ENCODE data around the gene RBCK1. TPM values are rescaled to one million over a fixed set of nuclear protein-coding genes. Genes with fewer than 3 reads are reported as not detected.

Gene RBCK1
- total RNA-seq, 1 experiment from 2014 or later, result 46.8 TPM

GRCh38 chr20:438571-439469 lies 30.7 kb downstream of the RBCK1 start:
- no peak overlapping the region for H3K56ac ChIP-seq (ENCODE audit: insufficient read length, low read depth, low read length)
- H4K20me1 ChIP-seq (ENCODE audit: control insufficient read depth, insufficient read depth, insufficient read length), result no peaks in the 10 kb centered on the region
- Mint-ChIP-seq H3K36me3 (ENCODE audit: insufficient read depth in 1 of 3, low read depth in 3 of 3) (peaks cover 35 to 82% (median 71%) of the 10 kb centered on the region in 3 experiments; a peak in 6 of 7 replicates), H3K4me1 (peaks cover 14 to 15% of the 10 kb centered on the region in 2 experiments), H3K27ac (no peak overlapping the region), H3K27me3 (ENCODE audit: low read depth) (peaks cover 25% of the 10 kb centered on the region), H3K4me3 (no peak overlapping the region), H3K9me3 (no peaks in the 10 kb centered on the region)
- H2BK20ac ChIP-seq (ENCODE audit: low read depth, low read length, poor library complexity, severe bottlenecking), result no peak overlapping the region
- no peak overlapping the region for H3K4ac ChIP-seq (ENCODE audit: low read depth, low read length)
- no peak overlapping the region for H4K5ac ChIP-seq (ENCODE audit: insufficient read length, low read depth, low read length)
- H3K23ac ChIP-seq (ENCODE audit: insufficient read length, low read depth, low read length), result no peak overlapping the region
- H3K18ac ChIP-seq (ENCODE audit: insufficient read length, low read depth, low read length), result no peak overlapping the region
- H3K4me1 ChIP-seq (ENCODE audit: insufficient read depth, low read length), result peaks cover 3% of the 10 kb centered on the region; the same call in 1 of the 2 replicates
- H4K91ac ChIP-seq (ENCODE audit: insufficient read length, low read depth, low read length), result no peak overlapping the region
- H2BK5ac ChIP-seq (ENCODE audit: insufficient read length, low read length), result no peak overlapping the region
- H2AK5ac ChIP-seq (ENCODE audit: insufficient read length, low read length), result no peak overlapping the region
- no peaks in the 10 kb centered on the region for H3K23me2 ChIP-seq (ENCODE audit: insufficient read length, low read depth, low read length, poor library complexity, severe bottlenecking)
- no peaks in the 10 kb centered on the region for H3K9me3 ChIP-seq (ENCODE audit: control insufficient read depth, low read depth, low read length)
- TF ChIP-seq CTCF (conservative IDR thresholded peaks at IDR 0.05), result no peak
- no peak for DNase-seq
- no peak overlapping the region for H3K9ac ChIP-seq (ENCODE audit: extremely low read depth, insufficient read length, low read length)
- WGBS (ENCODE audit: extremely low coverage, insufficient read length, low lambda C conversion rate), result no CpG with 5 or more reads among the region's 18 CpGs
- no peaks in the 10 kb centered on the region for H3K79me1 ChIP-seq (ENCODE audit: insufficient read depth, low read depth, low read length, poor library complexity, severe bottlenecking)
- no peak overlapping the region for H3K14ac ChIP-seq (ENCODE audit: insufficient read depth, low read length)
- H3K27me3 ChIP-seq (ENCODE audit: insufficient read depth, low read length), result peaks cover 5% of the 10 kb centered on the region; the same call in 1 of the 2 replicates
- H3K4me2 ChIP-seq (ENCODE audit: insufficient read depth, insufficient read length, low read length), result no peak overlapping the region
- no peaks in the 10 kb centered on the region for H3K79me2 ChIP-seq (ENCODE audit: insufficient read depth, low read length)
- no peak overlapping the region for H2BK15ac ChIP-seq (ENCODE audit: low read depth, low read length)
- H2AFZ ChIP-seq (ENCODE audit: low read length), result no peak overlapping the region
- no peak overlapping the region for H2BK120ac ChIP-seq (ENCODE audit: low read depth, low read length, poor library complexity, severe bottlenecking)
- no peak overlapping the region for H3K27ac ChIP-seq (ENCODE audit: insufficient read length, low read depth, low read length)
- no peak overlapping the region for H2BK12ac ChIP-seq (ENCODE audit: insufficient read length, low read depth, low read length)
- no peak overlapping the region for H4K8ac ChIP-seq (replicated peaks; ENCODE audit: insufficient read length, low read depth, low read length)
- no peak overlapping the region for H3T11ph ChIP-seq (ENCODE audit: low read length)

All from H9 (cell line).